IMR-90 (cell line): Measurements from ENCODE around the gene RXFP1. TPM values are rescaled to one million over a fixed set of nuclear protein-coding genes. Genes with fewer than 3 reads are reported as not detected.

Experiments used
- ATAC-seq: fragments of 200-7000 bp; cut with Tn5 transposase; 2 replicates; pipeline ENCODE4 v1.9.1; 2020; ENCODE audit warnings: low read depth, mild to moderate bottlenecking, moderate library complexity
- BruUV-seq: library from RNA; stranded (reverse); fragments of 400-500 nt; replicated peaks from 2 replicates; lab custom pipeline; 2021; lab: Mats Ljungman, UMichigan
- CTCF ChIA-PET: fragments of 300-600 bp; formaldehyde crosslinking; extraction: SDS; loops from one replicate; lab custom pipeline; 2021; ENCODE audit warnings: antibody characterized with exemption; lab: Yijun Ruan, JAX
- POLR2A ChIA-PET: fragments of 300-600 bp; sonication (Branson Sonifier 250); formaldehyde crosslinking; loops from one replicate; lab custom pipeline; 2022; ENCODE audit warnings: antibody characterized with exemption; ENCODE audit not compliant: unreplicated experiment; lab: Charles Lee
- DNase-seq: peaks from one replicate; pipeline ENCODE4 v3.0.0; 2013
- H2AFZ ChIP-seq: replicated peaks from 2 replicates; pipeline ENCODE3; 2013; ENCODE audit warnings: low read length, mild to moderate bottlenecking; ENCODE audit not compliant: poor library complexity
- H2AK5ac ChIP-seq: 2 replicates; pipeline ENCODE4 v1.6.1; 2013; ENCODE audit warnings: low read depth, low read length, inconsistent platforms
- H2AK9ac ChIP-seq: replicated peaks from 2 replicates; pipeline ENCODE3; 2013; ENCODE audit warnings: mild to moderate bottlenecking, low read depth, low read length, moderate library complexity; ENCODE audit not compliant: poor library complexity
- H2BK120ac ChIP-seq: 2 replicates; pipeline ENCODE4 v1.6.1; 2013; ENCODE audit warnings: low read depth, low read length, inconsistent platforms
- H2BK15ac ChIP-seq: 3 replicates; pipeline ENCODE4 v1.6.1; 2013; ENCODE audit warnings: low read depth, low read length, inconsistent platforms
- H2BK20ac ChIP-seq: 2 replicates; pipeline ENCODE4 v1.6.1; 2013; ENCODE audit warnings: low read depth, mild to moderate bottlenecking, inconsistent platforms, low read length, moderate library complexity
- H2BK5ac ChIP-seq: 2 replicates; pipeline ENCODE4 v1.6.1; 2013; ENCODE audit warnings: mild to moderate bottlenecking, low read depth, low read length, inconsistent platforms; ENCODE audit not compliant: poor library complexity, severe bottlenecking
- H3K14ac ChIP-seq: replicated peaks from 2 replicates; pipeline ENCODE4 v1.6.1; 2013; ENCODE audit warnings: low read depth, low read length, inconsistent platforms
- H3K18ac ChIP-seq: 2 replicates; pipeline ENCODE4 v1.6.1; 2013; ENCODE audit warnings: low read depth, low read length, control low read depth
- H3K23ac ChIP-seq: 2 replicates; pipeline ENCODE4 v1.6.1; 2013; ENCODE audit warnings: low read depth, low read length, inconsistent platforms
- H3K27ac ChIP-seq: 2 replicates; pipeline ENCODE4 v1.5.1; 2013; ENCODE audit warnings: mild to moderate bottlenecking, control low read depth, low read length; ENCODE audit not compliant: insufficient read depth
- H3K27me3 ChIP-seq: 2 replicates; pipeline ENCODE4 v1.6.1; 2013; ENCODE audit warnings: low read length; ENCODE audit not compliant: control insufficient read depth, insufficient read depth
- H3K36me3 ChIP-seq: 2 replicates; pipeline ENCODE4 v1.6.1; 2013; ENCODE audit warnings: low read length, mixed read lengths; ENCODE audit not compliant: control insufficient read depth, insufficient read depth
- H3K4ac ChIP-seq: 2 replicates; pipeline ENCODE4 v1.6.1; 2013; ENCODE audit warnings: low read depth, low read length, inconsistent platforms
- H3K4me1 ChIP-seq: 2 replicates; pipeline ENCODE4 v1.6.1; 2013; ENCODE audit warnings: low read length, mixed read lengths; ENCODE audit not compliant: control insufficient read depth, insufficient read depth
- H3K4me2 ChIP-seq: 2 replicates; pipeline ENCODE4 v1.6.1; 2013; ENCODE audit warnings: low read depth, mild to moderate bottlenecking, control low read depth, low read length, moderate library complexity
- H3K4me3 ChIP-seq: 2 replicates; pipeline ENCODE4 v1.5.1; 2013; ENCODE audit warnings: low read depth, mild to moderate bottlenecking, control low read depth, low read length, moderate library complexity; ENCODE audit not compliant: insufficient read depth
- H3K56ac ChIP-seq: 2 replicates; pipeline ENCODE4 v1.6.1; 2013; ENCODE audit warnings: low read length, inconsistent platforms; ENCODE audit not compliant: insufficient read depth; ENCODE audit errors: extremely low read depth
- H3K79me1 ChIP-seq, 2 experiments: 2 replicates each; pipeline ENCODE4 v1.6.1; 2013; ENCODE audit warnings: low read length in 2 of 2, inconsistent platforms in 1 of 2, low read depth in 1 of 2
- H3K9ac ChIP-seq: 2 replicates; pipeline ENCODE4 v1.6.1; 2013; ENCODE audit warnings: low read depth, low read length, control low read depth
- H3K9me1 ChIP-seq: 2 replicates; pipeline ENCODE4 v1.6.1; 2013; ENCODE audit warnings: low read length, inconsistent platforms; ENCODE audit not compliant: insufficient read depth
- H3K9me3 ChIP-seq: 2 replicates; pipeline ENCODE4 v1.6.1; 2013; ENCODE audit warnings: low read length; ENCODE audit not compliant: control insufficient read depth, insufficient read depth
- H4K20me1 ChIP-seq: 2 replicates; pipeline ENCODE4 v1.6.1; 2013; ENCODE audit warnings: low read length, inconsistent platforms; ENCODE audit not compliant: insufficient read depth
- H4K5ac ChIP-seq: 2 replicates; pipeline ENCODE4 v1.6.1; 2013; ENCODE audit warnings: mild to moderate bottlenecking, low read depth, low read length, control low read depth
- H4K8ac ChIP-seq, 2 experiments: 2 replicates each; pipeline ENCODE4 v1.6.1; 2013; ENCODE audit warnings: low read depth in 2 of 2, low read length in 2 of 2, control low read depth in 1 of 2, inconsistent platforms in 1 of 2
- H4K91ac ChIP-seq: 2 replicates; pipeline ENCODE4 v1.6.1; 2013; ENCODE audit warnings: low read depth, low read length, inconsistent platforms; ENCODE audit not compliant: insufficient read depth
- BHLHE40 ChIP-seq: fragments of 150-350 bp; IDR thresholded peaks from 2 replicates; pipeline ENCODE4 v1.6.1; 2016; ENCODE audit warnings: mild to moderate bottlenecking, low read depth, low read length
- CEBPB ChIP-seq: IDR thresholded peaks from 2 replicates; pipeline ENCODE4 v1.6.1; 2012; ENCODE audit warnings: low read depth, low read length, improper control_type of control experiment
- CHD1 ChIP-seq: IDR thresholded peaks from 2 replicates; pipeline ENCODE4 v1.6.1; 2012; ENCODE audit warnings: low read depth, low read length, improper control_type of control experiment
- FOS ChIP-seq: fragments of 150-350 bp; IDR thresholded peaks from 2 replicates; pipeline ENCODE4 v1.6.1; 2016; ENCODE audit warnings: low read depth, low read length
- MAFK ChIP-seq: IDR thresholded peaks from 2 replicates; pipeline ENCODE4 v1.6.1; 2012; ENCODE audit warnings: low read depth, low read length, improper control_type of control experiment
- MAZ ChIP-seq: IDR thresholded peaks from 2 replicates; pipeline ENCODE4 v1.6.1; 2012; ENCODE audit warnings: low read depth, mild to moderate bottlenecking, low read length, improper control_type of control experiment, moderate library complexity, borderline replicate concordance
- MXI1 ChIP-seq: IDR thresholded peaks from 2 replicates; pipeline ENCODE4 v1.6.1; 2012; ENCODE audit warnings: low read depth, mild to moderate bottlenecking, low read length, moderate library complexity, borderline replicate concordance
- NFE2L2 ChIP-seq: fragments of 150-350 bp; IDR thresholded peaks from 2 replicates; pipeline ENCODE4 v1.6.1; 2016; ENCODE audit warnings: low read depth, mild to moderate bottlenecking, low read length
- POLR2A ChIP-seq: IDR thresholded peaks from 2 replicates; pipeline ENCODE4 v1.6.1; 2012; ENCODE audit warnings: mild to moderate bottlenecking, low read depth, low read length
- RAD21 ChIP-seq: IDR thresholded peaks from 2 replicates; pipeline ENCODE4 v1.6.1; 2012; ENCODE audit warnings: low read length, improper control_type of control experiment
- RCOR1 ChIP-seq: IDR thresholded peaks from 2 replicates; pipeline ENCODE4 v1.6.1; 2012; ENCODE audit warnings: mild to moderate bottlenecking, low read length, improper control_type of control experiment; ENCODE audit not compliant: insufficient replicate concordance
- RFX5 ChIP-seq: IDR thresholded peaks from 2 replicates; pipeline ENCODE4 v1.8.0; 2012; ENCODE audit warnings: low read depth, mild to moderate bottlenecking, low read length, moderate library complexity
- SMC3 ChIP-seq: fragments of 150-350 bp; IDR thresholded peaks from 2 replicates; pipeline ENCODE4 v1.6.1; 2016; ENCODE audit warnings: low read depth, mild to moderate bottlenecking, antibody characterized with exemption, low read length, moderate library complexity
- WGBS, 2 experiments: methylation state at CpG; one replicate each; pipeline versions ENCODE4 v1.1.5 to v1.1.7; 2013; ENCODE audit warnings: missing lambda C conversion rate in 2 of 2; ENCODE audit not compliant: insufficient read length in 1 of 2; ENCODE audit errors: extremely low coverage in 2 of 2; 5-methylcytosine and 5-hydroxymethylcytosine counted together
- dilution Hi-C: fragments of 300-500 bp; cut with HindIII; formaldehyde crosslinking; loops from one replicate; pipeline ENCODE4 v1.14.3; 2018; ENCODE audit warnings: low sequenced_read_pairs; ENCODE audit not compliant: unreplicated experiment
- in situ Hi-C: fragments of 300-500 bp; cut with MboI; formaldehyde crosslinking; loops from 3 replicates; pipeline ENCODE4 v1.14.3; 2019; ENCODE audit warnings: low sequenced_read_pairs, inconsistent platforms, mixed read lengths
- intact Hi-C: fragments of 100-400 bp; cut with micrococcal nuclease; formaldehyde crosslinking; loops from 2 replicates; pipeline ENCODE4 v1.10.0; 2022
- polyA plus RNA-seq, 3 experiments: library from polyadenylated mRNA; depleted of rRNA; stranded (reverse); fragments of >200 nt; gene quantifications; 2 replicates each; pipeline ENCODE4 v1.2.3, GENCODE V29; 2012; ENCODE audit warnings: low replicate concordance in 1 of 3
- total RNA-seq: library from RNA; depleted of rRNA; stranded (reverse); fragments of >200 nt; gene quantifications from 2 replicates; pipeline ENCODE4 v1.2.3, GENCODE V29; 2012
- TF ChIP-seq, protein P1 (sequence below): fragments of 150-350 bp; IDR thresholded peaks from 2 replicates; pipeline ENCODE4 v1.6.1; 2016; ENCODE audit warnings: low read depth, mild to moderate bottlenecking, low read length, moderate library complexity, borderline replicate concordance
- TF ChIP-seq, protein P2 (sequence below): fragments of 150-350 bp; IDR thresholded peaks from 2 replicates; pipeline ENCODE4 v1.6.1; 2017; ENCODE audit warnings: mild to moderate bottlenecking, antibody characterized with exemption, low read length, low read depth
- TF ChIP-seq, protein P3 (sequence below): conservative IDR thresholded peaks from 2 replicates; pipeline ENCODE4 v1.5.1; 2012; ENCODE audit warnings: mild to moderate bottlenecking, low read depth, low read length, improper control_type of control experiment

The RXFP1 gene
- total and polyA plus RNA-seq, 2 of the 4 experiments (the other 2 are of a cell fraction): not detected

DNA sequence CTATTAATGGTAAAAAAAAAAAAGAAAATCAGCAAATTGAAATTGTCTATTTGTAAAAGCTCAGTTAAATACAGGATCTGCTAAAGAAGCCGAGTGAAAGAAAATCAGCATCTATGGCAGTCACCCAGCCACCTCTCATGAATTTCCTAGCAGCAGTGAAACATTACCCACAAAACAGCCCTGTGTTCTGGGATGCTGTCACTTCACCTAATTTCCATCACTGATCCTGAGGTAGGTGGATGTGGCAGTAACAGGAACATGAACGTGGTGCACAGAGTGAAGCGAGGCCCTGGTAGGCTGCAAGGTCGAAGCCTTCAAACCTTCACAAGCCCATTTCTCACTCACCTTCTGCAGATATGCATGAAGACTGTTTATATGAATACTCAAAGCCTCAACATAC, 65.2 kb downstream of the RXFP1 start:
- no peaks in the 10 kb centered on the region for H3K4me1 ChIP-seq
- POLR2A ChIA-PET: no interaction called here

More for the DNA sequence above, 65.2 kb downstream of the RXFP1 start:
- no peaks in the 10 kb centered on the region for H3K36me3 ChIP-seq
- H4K8ac ChIP-seq: no peak overlapping the region
- DNase-seq: no peak
- no peak overlapping the region for H2BK5ac ChIP-seq
- H3K4me2 ChIP-seq: no peak overlapping the region
- H3K79me1 ChIP-seq: no peaks in the 10 kb centered on the region
- no peak overlapping the region for H3K27ac ChIP-seq
- CTCF ChIA-PET: interaction anchor here (0.6 kb wide), 1 partner anchor 351 kb away, joined by 3 read pairs; no protein-coding TSS in a partner anchor
- no peak overlapping the region for H3K56ac ChIP-seq
- no peaks in the 10 kb centered on the region; the same call in 1 of the 2 replicates for H3K27me3 ChIP-seq
- WGBS, 2 experiments: no CpG with 5 or more reads among the region's 4 CpGs
- H3K9me3 ChIP-seq: no peaks in the 10 kb centered on the region
- TF ChIP-seq, protein P1, sequence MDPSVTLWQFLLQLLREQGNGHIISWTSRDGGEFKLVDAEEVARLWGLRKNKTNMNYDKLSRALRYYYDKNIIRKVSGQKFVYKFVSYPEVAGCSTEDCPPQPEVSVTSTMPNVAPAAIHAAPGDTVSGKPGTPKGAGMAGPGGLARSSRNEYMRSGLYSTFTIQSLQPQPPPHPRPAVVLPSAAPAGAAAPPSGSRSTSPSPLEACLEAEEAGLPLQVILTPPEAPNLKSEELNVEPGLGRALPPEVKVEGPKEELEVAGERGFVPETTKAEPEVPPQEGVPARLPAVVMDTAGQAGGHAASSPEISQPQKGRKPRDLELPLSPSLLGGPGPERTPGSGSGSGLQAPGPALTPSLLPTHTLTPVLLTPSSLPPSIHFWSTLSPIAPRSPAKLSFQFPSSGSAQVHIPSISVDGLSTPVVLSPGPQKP: no peak
- TF ChIP-seq CHD1 (no peak), BHLHE40 (no peak), FOS (no peak), MAFK (no peak), RFX5 (no peak), SMC3 (no peak), MAZ (no peak), CEBPB (no peak), NFE2L2 (no peak), POLR2A (no peak), RAD21 (no peak), MXI1 (no peak), RCOR1 (no peak)
- TF ChIP-seq, protein P2, sequence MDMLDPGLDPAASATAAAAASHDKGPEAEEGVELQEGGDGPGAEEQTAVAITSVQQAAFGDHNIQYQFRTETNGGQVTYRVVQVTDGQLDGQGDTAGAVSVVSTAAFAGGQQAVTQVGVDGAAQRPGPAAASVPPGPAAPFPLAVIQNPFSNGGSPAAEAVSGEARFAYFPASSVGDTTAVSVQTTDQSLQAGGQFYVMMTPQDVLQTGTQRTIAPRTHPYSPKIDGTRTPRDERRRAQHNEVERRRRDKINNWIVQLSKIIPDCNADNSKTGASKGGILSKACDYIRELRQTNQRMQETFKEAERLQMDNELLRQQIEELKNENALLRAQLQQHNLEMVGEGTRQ: no peak
- TF ChIP-seq, protein P3, sequence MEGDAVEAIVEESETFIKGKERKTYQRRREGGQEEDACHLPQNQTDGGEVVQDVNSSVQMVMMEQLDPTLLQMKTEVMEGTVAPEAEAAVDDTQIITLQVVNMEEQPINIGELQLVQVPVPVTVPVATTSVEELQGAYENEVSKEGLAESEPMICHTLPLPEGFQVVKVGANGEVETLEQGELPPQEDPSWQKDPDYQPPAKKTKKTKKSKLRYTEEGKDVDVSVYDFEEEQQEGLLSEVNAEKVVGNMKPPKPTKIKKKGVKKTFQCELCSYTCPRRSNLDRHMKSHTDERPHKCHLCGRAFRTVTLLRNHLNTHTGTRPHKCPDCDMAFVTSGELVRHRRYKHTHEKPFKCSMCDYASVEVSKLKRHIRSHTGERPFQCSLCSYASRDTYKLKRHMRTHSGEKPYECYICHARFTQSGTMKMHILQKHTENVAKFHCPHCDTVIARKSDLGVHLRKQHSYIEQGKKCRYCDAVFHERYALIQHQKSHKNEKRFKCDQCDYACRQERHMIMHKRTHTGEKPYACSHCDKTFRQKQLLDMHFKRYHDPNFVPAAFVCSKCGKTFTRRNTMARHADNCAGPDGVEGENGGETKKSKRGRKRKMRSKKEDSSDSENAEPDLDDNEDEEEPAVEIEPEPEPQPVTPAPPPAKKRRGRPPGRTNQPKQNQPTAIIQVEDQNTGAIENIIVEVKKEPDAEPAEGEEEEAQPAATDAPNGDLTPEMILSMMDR: no peak
- no TSS peak for BruUV-seq
- no peak overlapping the region for H3K23ac ChIP-seq
- no peak overlapping the region for H3K18ac ChIP-seq
- H2BK15ac ChIP-seq: no peak overlapping the region
- in situ Hi-C loops (no loop called here), dilution Hi-C loops (no loop called here), intact Hi-C loops (no loop called here)
- H3K4me3 ChIP-seq: no peak overlapping the region
- no peaks in the 10 kb centered on the region for H3K9me1 ChIP-seq
- H2BK120ac ChIP-seq: no peak overlapping the region
- no peak for ATAC-seq
- H2AK9ac ChIP-seq: no peak overlapping the region
- no peak overlapping the region for H3K14ac ChIP-seq
- no peak overlapping the region for H3K9ac ChIP-seq
- H2BK20ac ChIP-seq: no peak overlapping the region
- no peak overlapping the region for H2AK5ac ChIP-seq
- no peak overlapping the region for H4K5ac ChIP-seq
- no peaks in the 10 kb centered on the region for H4K20me1 ChIP-seq
- H3K4ac ChIP-seq: no peak overlapping the region
- no peak overlapping the region for H4K91ac ChIP-seq
- H2AFZ ChIP-seq: no peak overlapping the region
